Measurements from ENCODE around the gene LRP6. TPM values are rescaled to one million over a fixed set of nuclear protein-coding genes. Genes with fewer than 3 reads are reported as not detected.

LRP6 gene
- total RNA-seq, 8 experiments from 2014 or later: 16.9 to 45.1 (median 39.1) TPM

Other genes starting within 250 kb of the LRP6 start
- 1 to 10 TPM in 4 of 8 experiments, under 1 TPM in 4; 0.36 to 1.9 (median 0.95) TPM for gene BCL2L14, start 196.1 kb downstream of the LRP6 start, total RNA-seq
- 10 to 100 TPM in 2 of 8 experiments, 1 to 10 TPM in 6; 3.1 to 24.0 (median 6.3) TPM for gene MANSC1, start 83.2 kb upstream of the LRP6 start, total RNA-seq
- 10 to 100 TPM in 7 of 8 experiments, 1 to 10 TPM in 1; 7.7 to 28.2 (median 17.8) TPM for gene BORCS5, start 90.0 kb upstream of the LRP6 start, total RNA-seq